OCI-LY7 (cell line): ENCODE measurements around the gene UNC5A. TPM values are rescaled to one million over a fixed set of nuclear protein-coding genes. Genes with fewer than 3 reads are reported as not detected.

Experiments
- BruUV-seq: library from RNA; stranded (reverse); fragments of 400-500 nt; replicated peaks from 2 replicates; lab custom pipeline; 2021; lab: Mats Ljungman, UMichigan
- CTCF ChIA-PET: fragments of 300-600 bp; sonication (Branson Sonifier 250); formaldehyde crosslinking; loops from one replicate; lab custom pipeline; 2022; ENCODE audit warnings: antibody characterized with exemption; ENCODE audit not compliant: unreplicated experiment; lab: Charles Lee
- POLR2A ChIA-PET: fragments of 300-600 bp; sonication (Branson Sonifier 250); formaldehyde crosslinking; loops from one replicate; lab custom pipeline; 2022; ENCODE audit warnings: antibody characterized with exemption; lab: Charles Lee
- DNase-seq: peaks from one replicate; pipeline ENCODE4 v3.0.0-alpha.2; 2015; ENCODE audit warnings: low spot score
- H2AFZ ChIP-seq: fragments of 200-600 bp; sonication (generic), shearing (Covaris generic); 2 replicates; pipeline ENCODE4 v1.6.1; 2014; ENCODE audit warnings: mild to moderate bottlenecking, antibody characterized with exemption, low read length, moderate library complexity
- H3K27ac ChIP-seq: fragments of 200-600 bp; sonication (generic); 2 replicates; pipeline ENCODE4 v1.5.1; 2014; ENCODE audit warnings: mixed run types, low read depth, mild to moderate bottlenecking, moderate library complexity, low read length, inconsistent platforms; ENCODE audit not compliant: poor library complexity, severe bottlenecking
- H3K36me3 ChIP-seq: fragments of 200-600 bp; sonication (generic); 2 replicates; pipeline ENCODE4 v1.6.1; 2014; ENCODE audit warnings: mild to moderate bottlenecking, antibody characterized with exemption, low read length, moderate library complexity, mixed read lengths; ENCODE audit not compliant: insufficient read depth
- H3K4me1 ChIP-seq: fragments of 200-600 bp; sonication (generic); 2 replicates; pipeline ENCODE4 v1.5.1; 2014; ENCODE audit warnings: mild to moderate bottlenecking, low read length; ENCODE audit not compliant: insufficient read depth, poor library complexity, severe bottlenecking
- H3K4me2 ChIP-seq: fragments of 200-600 bp; sonication (generic); 2 replicates; pipeline ENCODE4 v1.6.1; 2014; ENCODE audit warnings: mild to moderate bottlenecking, low read length
- H3K4me3 ChIP-seq: fragments of 200-600 bp; sonication (generic); 2 replicates; pipeline ENCODE4 v1.5.1; 2014; ENCODE audit warnings: mild to moderate bottlenecking, low read depth, low read length; ENCODE audit not compliant: poor library complexity, severe bottlenecking
- H3K79me2 ChIP-seq: fragments of 200-600 bp; sonication (generic); 2 replicates; pipeline ENCODE4 v1.6.1; 2016; ENCODE audit warnings: low read depth, mild to moderate bottlenecking, low read length, moderate library complexity, mixed read lengths; ENCODE audit not compliant: insufficient read depth
- H3K9me2 ChIP-seq: fragments of 200-600 bp; sonication (generic); 2 replicates; pipeline ENCODE4 v1.6.1; 2016; ENCODE audit warnings: mild to moderate bottlenecking, low read length, mixed read lengths; ENCODE audit not compliant: insufficient read depth
- H3K9me3 ChIP-seq: fragments of 200-600 bp; sonication (generic); 2 replicates; pipeline ENCODE4 v1.6.1; 2014; ENCODE audit warnings: mild to moderate bottlenecking, mixed run types, low read length, mixed read lengths
- H4K20me1 ChIP-seq: fragments of 200-600 bp; sonication (generic); 2 replicates; pipeline ENCODE4 v1.6.1; 2014; ENCODE audit warnings: mild to moderate bottlenecking, antibody characterized with exemption, low read length, moderate library complexity, mixed read lengths; ENCODE audit not compliant: insufficient read depth
- EZH2phosphoT487 ChIP-seq: fragments of 200-600 bp; sonication (generic); IDR thresholded peaks from 2 replicates; pipeline ENCODE4 v1.6.1; 2018; ENCODE audit warnings: low read depth, borderline replicate concordance, mild to moderate bottlenecking, mixed run types, antibody characterized with exemption, low read length, moderate library complexity, mixed read lengths
- intact Hi-C: fragments of 100-400 bp; cut with micrococcal nuclease; formaldehyde crosslinking; loops from one replicate; pipeline ENCODE4 v1.10.0; 2022; ENCODE audit not compliant: unreplicated experiment
- total RNA-seq, 2 experiments: library from RNA; depleted of rRNA in 1 of 2; stranded (reverse); fragments of >200 nt in 1 of 2; shearing (Covaris generic) in 1 of 2; gene quantifications; 2 replicates each; pipeline ENCODE4 v1.2.3, GENCODE V29; 2014 to 2022
- TF ChIP-seq, protein P1 (sequence below): fragments of 200-600 bp; sonication (generic); conservative IDR thresholded peaks from 2 replicates; pipeline ENCODE4 v1.5.1; 2014; ENCODE audit warnings: mild to moderate bottlenecking, antibody characterized with exemption, low read length, moderate library complexity, mixed read lengths

The UNC5A gene
- total RNA-seq, 2 experiments from 2014 or later: not detected

GRCh38 chr5:176906796-176907195 lies 96.4 kb downstream of the UNC5A start:
- no peaks in the 10 kb centered on the region for H3K79me2 ChIP-seq
- H3K9me2 ChIP-seq: no peaks in the 10 kb centered on the region
- H3K4me3 ChIP-seq: no peak overlapping the region
- H2AFZ ChIP-seq: no peak overlapping the region
- H3K27ac ChIP-seq: no peak overlapping the region
- no peaks in the 10 kb centered on the region for H3K9me3 ChIP-seq
- no TSS peak for BruUV-seq
- peaks cover 92% of the 10 kb centered on the region for H3K36me3 ChIP-seq
- no peak for DNase-seq
- no peaks in the 10 kb centered on the region for H3K4me1 ChIP-seq
- TF ChIP-seq EZH2phosphoT487: no peak
- intact Hi-C loops: no loop called here
- H3K4me2 ChIP-seq: no peak overlapping the region
- H4K20me1 ChIP-seq: no peaks in the 10 kb centered on the region
- POLR2A ChIA-PET: no interaction called here
- CTCF ChIA-PET: no interaction called here

DNA sequence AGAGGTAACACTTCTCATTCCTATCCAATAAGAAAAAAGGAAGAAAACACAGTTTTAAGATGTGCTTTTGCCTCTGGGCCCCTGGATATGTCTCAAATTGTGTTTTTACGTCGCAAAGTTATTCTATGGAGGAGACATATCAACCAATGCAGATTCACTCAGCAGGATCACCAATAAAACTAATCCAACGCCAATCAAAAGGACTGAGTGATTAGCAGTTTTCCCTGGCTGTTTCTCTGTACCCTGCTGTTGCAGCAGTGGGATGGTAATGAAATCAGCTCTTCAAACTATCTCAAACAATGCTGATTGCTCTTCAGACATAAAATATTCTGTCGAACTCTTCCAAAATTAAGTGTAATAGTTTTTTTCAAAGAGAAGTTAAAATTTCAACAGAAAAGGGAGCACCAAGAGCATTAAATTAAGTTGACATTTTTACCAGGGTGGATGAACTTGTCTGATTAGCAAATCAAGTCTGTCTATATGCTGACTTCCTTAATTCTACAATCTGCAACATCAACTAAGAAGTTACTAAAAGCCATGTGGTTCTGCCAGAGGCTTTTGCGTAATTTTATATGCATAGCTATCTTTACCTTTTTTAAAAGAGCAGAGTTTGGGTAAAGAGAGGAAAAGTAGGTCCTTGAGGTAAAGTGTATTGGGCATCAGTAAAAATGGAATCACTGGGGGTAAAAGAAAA lies 98.5 kb downstream of the UNC5A start:
- POLR2A ChIA-PET: interaction anchor here (1.2 to 1.4 kb wide), 2 partner anchors 9 to 11 kb away, joined by 4 read pairs; no protein-coding TSS in a partner anchor
- no peaks in the 10 kb centered on the region for H3K79me2 ChIP-seq
- DNase-seq: no peak
- H3K27ac ChIP-seq: no peak overlapping the region
- peaks cover 85% of the 10 kb centered on the region for H3K36me3 ChIP-seq
- no peaks in the 10 kb centered on the region for H3K4me1 ChIP-seq
- H3K4me2 ChIP-seq: no peak overlapping the region
- intact Hi-C loops: no loop called here
- H3K9me3 ChIP-seq: no peaks in the 10 kb centered on the region
- no peak for TF ChIP-seq EZH2phosphoT487
- TF ChIP-seq, protein P1, sequence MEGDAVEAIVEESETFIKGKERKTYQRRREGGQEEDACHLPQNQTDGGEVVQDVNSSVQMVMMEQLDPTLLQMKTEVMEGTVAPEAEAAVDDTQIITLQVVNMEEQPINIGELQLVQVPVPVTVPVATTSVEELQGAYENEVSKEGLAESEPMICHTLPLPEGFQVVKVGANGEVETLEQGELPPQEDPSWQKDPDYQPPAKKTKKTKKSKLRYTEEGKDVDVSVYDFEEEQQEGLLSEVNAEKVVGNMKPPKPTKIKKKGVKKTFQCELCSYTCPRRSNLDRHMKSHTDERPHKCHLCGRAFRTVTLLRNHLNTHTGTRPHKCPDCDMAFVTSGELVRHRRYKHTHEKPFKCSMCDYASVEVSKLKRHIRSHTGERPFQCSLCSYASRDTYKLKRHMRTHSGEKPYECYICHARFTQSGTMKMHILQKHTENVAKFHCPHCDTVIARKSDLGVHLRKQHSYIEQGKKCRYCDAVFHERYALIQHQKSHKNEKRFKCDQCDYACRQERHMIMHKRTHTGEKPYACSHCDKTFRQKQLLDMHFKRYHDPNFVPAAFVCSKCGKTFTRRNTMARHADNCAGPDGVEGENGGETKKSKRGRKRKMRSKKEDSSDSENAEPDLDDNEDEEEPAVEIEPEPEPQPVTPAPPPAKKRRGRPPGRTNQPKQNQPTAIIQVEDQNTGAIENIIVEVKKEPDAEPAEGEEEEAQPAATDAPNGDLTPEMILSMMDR: no peak
- H3K9me2 ChIP-seq: no peaks in the 10 kb centered on the region
- CTCF ChIA-PET: no interaction called here
- no peak overlapping the region for H3K4me3 ChIP-seq
- BruUV-seq: no TSS peak
- H2AFZ ChIP-seq: no peak overlapping the region
- no peaks in the 10 kb centered on the region for H4K20me1 ChIP-seq

- no TSS peak for BruUV-seq
- Histone ChIP-seq H3K9me2 (no peaks in the 10 kb centered on the region), H3K36me3 (peaks cover 73% of the 10 kb centered on the region), H2AFZ (no peak overlapping the region), H3K4me2 (no peak overlapping the region), H3K79me2 (no peaks in the 10 kb centered on the region), H3K9me3 (no peaks in the 10 kb centered on the region), H4K20me1 (no peaks in the 10 kb centered on the region), H3K4me3 (no peak overlapping the region), H3K4me1 (no peaks in the 10 kb centered on the region), H3K27ac (no peak overlapping the region)
- DNase-seq: no peak
- POLR2A ChIA-PET: interaction anchor here (1.1 kb wide), 1 partner anchor 122 kb away, joined by 3 read pairs; no protein-coding TSS in a partner anchor
- intact Hi-C loops: no loop called here
- TF ChIP-seq, protein P1: no peak
- CTCF ChIA-PET: no interaction called here
Measured at GRCh38 chr5:176912115-176912514, 101.8 kb downstream of the UNC5A start.
